HG02870 (cell line): ENCODE measurements around the gene AKR1C4.
"Not testable (repeated sequence)": the region's sequence is repeated elsewhere in the genome, so short reads cannot be mapped to it uniquely, and the experiment has no call there.

Source experiments
- ATAC-seq: cut with Tn5 transposase; IDR thresholded peaks from one replicate; pipeline ENCODE4 v1.9.1; 2021; ENCODE audit warnings: mild to moderate bottlenecking, moderate library complexity; ENCODE audit not compliant: unreplicated experiment

AKR1C4 gene

DNA sequence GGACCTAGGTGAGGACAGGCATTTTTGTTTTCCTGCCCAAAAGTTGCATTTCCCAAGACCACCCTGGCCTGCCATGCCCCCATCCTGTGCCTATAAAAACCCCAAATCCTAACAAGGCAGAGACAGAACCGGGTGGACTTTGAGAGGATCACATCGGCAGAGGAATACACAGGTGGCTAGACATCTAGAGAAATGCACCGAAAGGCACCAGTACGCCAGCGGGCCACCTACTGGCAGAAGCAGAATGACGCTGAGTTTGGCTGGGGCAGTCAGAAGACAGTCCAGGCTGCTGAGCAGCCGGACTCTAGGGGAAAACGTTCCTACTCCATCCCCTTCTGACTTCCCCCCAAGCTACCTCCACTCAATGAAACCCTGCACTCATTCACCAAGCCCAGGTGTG lies 2.8 kb downstream of the AKR1C4 start:
- no peak for ATAC-seq

DNA sequence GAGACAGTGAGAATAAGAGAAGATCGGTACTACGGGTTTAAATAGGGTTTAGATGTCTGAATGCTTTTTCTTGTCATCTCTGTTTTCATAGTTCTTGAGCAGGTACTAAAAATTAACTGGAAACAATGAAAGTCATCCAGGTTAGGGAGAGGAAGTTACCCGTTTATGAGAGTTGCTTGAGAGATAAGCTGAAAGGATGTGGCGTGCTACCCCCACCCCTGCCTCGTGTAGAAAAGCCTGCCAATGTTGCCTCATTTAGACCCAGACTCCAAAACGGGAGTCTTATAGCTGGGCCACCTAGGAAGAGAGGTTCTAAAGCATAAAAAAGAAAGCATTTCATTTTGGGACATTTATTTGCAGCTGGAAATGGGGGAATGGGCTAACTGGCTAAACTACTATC lies 10.2 kb downstream of the AKR1C4 start:
- no peak for ATAC-seq

DNA sequence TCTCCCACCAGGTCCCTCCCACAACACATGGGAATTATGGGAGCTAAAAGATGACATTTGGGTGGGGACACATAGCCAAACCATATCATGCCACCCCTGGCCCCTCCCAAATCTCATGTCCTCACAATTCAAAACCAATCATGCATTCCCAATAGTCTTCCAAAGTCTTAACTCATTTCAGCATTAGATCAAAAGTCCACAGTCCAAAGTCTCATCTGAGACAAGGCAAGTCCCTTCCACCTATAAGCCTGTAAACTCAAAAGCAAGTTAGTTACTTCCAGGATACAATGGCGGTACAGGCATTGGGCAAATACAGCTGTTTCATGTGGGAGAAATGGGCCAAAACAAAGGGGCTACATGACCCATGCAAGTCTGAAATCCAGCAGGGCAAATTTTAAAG lies 13.1 kb downstream of the AKR1C4 start:
- not testable (repeated sequence) for ATAC-seq

DNA sequence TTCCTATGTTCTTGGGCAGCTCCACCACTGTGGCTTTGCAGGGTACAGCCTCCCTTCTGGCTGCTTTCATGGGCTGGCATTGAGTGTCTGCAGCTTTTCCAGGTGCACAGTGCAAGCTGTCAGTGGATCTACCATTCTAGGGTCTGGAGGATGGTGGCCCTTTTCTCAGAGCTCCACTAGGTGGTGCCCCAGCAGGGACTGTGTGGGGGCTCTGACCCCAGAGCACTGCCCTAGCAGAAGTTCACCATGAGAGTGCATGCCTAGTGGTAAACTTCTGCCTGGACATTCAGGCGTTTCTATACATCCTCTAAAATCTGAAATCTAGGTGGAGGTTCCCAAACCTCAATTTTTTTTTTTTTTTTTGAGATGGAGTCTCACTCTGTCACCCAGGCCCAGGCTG lies 13.6 kb downstream of the AKR1C4 start:
- ATAC-seq = not testable (repeated sequence)

- no peak for ATAC-seq
Observed at GRCh38 chr10:5211696-5212536, 15.3 kb downstream of the AKR1C4 start.

GRCh38 chr10:5216801-5217200 lies 20.2 kb downstream of the AKR1C4 start:
- no peak for ATAC-seq

DNA sequence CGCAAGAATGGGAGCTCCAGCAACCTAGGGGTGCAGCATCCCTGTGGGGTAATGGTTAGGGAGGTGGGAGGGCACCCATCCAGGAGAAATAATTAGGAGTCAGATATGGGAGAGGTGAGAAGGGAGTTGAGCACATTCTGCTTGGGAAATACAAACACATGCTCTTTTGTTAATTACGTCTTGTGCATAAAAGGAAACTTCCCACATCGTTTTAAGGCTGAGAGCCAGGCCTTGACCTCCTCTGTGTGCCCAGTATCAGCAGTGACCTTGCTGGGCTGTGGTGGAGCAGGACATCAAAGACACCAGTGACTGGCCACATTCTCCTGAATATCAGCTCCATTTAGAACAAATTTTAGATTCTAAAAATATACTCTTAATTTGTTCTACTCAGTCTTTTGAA lies 22.6 kb downstream of the AKR1C4 start:
- ATAC-seq = no peak

GRCh38 chr10:5222942-5223341 lies 26.3 kb downstream of the AKR1C4 start:
- ATAC-seq = not testable (repeated sequence)

DNA sequence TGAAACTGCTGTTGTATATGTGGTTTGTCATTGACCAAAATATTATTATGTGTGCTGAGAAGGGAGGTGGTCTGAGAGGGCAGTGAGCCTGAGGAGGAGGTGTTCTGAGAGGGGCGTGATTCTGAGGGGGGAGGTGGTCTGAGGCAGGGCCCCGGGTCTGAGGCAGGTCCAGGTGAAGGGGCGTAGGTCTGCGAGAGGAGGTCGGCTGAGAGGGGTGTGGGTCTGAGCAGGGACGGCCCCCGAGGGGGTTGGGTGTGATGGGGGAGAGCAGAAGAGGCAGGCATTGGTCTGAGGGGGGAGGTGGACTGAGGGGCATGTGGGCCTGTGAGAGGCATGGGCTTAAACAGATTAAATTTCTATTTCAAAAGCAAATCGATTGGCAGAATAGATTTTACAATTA lies 32.4 kb downstream of the AKR1C4 start:
- ATAC-seq = no peak

DNA sequence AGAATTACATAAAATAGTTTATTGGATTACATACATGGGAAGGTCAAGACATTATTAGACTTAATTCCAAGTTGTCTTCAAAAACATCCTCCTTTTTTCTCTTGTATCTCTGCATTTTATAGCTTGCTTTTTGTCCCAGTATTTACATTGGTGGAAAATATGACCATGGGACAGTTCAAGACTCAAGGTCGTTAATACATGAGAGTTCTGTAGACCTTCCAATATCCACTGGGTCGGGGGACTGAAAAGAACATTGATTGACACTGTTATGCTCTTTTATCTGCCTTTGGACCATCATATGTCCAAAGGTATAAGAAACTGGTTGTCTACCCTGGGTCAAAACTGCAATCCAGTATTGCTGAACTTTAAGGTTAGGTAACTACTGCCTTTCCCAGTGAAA lies 36.7 kb downstream of the AKR1C4 start:
- ATAC-seq = no peak

DNA sequence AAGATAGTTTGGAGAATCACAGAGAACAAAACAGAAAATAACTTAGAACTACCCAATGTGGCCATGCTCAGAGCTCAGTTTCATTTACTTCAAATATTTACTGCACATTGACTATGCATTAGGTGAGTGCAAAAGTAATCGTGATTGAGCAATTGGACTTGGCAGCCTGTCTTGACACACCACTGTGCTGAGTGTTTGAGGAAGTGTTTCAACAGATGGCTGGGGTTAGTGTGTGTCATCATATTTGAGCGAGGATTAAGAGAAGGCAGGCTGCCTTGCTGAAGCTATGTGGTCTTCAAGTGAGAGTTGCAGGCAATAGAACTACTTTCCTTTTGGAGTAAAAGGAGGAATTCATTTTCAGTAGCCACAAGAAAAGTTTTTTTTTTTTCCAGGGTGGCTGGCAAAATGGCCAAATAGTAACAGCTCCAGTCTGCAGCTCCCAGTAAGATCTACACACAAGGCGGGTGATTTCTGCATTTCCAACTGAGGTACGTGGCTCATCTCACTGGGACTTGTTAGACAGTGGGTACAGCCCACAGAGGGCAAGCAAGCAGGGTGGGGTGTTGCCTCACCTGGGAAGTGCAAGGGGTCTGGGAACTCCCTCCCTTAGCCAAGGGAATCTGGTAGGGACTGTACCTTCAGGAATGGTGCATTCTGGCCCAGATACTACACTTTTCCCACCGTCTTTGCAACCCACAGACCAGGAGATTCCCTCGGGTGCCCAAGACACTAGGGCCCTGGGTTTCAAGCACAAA lies 37.6 kb downstream of the AKR1C4 start:
- no peak for ATAC-seq

- not testable (repeated sequence) for ATAC-seq
Observed at GRCh38 chr10:5237541-5237940, 40.9 kb downstream of the AKR1C4 start.

GRCh38 chr10:5242585-5242984 lies 45.9 kb downstream of the AKR1C4 start:
- ATAC-seq = no peak

DNA sequence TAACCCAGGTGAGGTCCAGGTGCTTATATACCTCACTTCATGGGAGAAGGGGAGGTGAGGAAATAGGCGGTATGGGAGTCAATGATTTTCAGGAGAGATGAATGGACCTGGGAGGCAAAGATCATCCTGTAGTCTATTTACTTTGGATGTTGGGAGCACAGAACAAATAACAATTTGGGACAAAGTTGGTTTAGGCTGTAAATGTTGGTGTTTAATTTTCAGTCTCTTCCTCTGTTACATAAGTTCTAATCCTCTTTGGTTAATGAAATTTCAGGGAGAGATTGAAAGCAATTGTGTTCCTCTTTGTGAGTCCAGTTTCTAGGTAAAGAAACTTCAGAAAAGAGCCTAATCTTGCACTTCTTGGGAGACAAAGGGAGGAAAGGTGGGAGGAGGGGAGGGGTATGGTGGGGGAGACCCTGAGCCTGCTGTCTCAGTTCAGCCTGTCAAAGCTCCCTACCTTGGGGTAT lies 46.9 kb downstream of the AKR1C4 start:
- ATAC-seq = no peak

GRCh38 chr10:5252177-5253037 lies 55.8 kb downstream of the AKR1C4 start:
- ATAC-seq = no peak

GRCh38 chr10:5254488-5254887 lies 57.9 kb downstream of the AKR1C4 start:
- no peak for ATAC-seq

GRCh38 chr10:5257768-5258167 lies 61.1 kb downstream of the AKR1C4 start:
- not testable (repeated sequence) for ATAC-seq

DNA sequence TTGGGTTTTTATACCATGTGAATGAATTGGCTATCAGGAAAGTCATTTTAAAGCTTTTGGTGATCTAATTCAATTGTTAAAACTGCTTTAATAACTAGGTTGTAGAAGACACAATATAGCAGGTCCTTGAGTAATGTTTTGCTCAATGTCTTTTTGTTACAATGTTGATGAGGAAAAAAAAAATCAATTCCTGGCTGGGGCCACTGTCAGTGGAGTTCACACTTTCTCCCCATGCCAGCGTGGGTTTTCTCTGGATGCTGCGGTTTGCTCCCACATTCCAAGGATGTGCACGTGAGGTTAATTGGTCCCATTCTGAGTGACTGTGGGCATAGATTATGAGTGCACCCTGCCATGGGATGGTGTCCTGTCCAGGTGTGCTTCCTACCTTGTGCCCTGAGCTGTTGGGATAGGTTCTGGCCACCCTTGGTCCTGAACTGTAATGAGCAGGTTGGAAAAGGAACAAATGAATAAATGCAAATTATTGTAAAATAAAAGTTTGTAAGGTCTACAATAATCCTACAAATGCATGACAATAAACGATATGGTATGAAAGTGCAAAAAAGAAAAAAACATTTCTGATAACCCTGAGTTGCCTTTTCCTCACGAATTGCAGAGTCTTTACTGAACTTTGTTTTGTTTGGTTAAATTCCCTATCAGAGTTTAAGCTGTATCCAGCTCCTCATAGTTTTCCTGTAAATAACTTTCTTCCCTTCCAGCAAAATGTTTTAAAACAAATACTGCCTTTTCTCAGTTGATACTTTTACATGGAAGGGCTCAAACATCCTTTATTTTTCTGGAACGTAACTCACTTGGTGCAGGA lies 62.7 kb downstream of the AKR1C4 start:
- ATAC-seq = no peak

- no peak for ATAC-seq
Observed at GRCh38 chr10:5259952-5260578, 63.4 kb downstream of the AKR1C4 start.

GRCh38 chr10:5260828-5261227 lies 64.2 kb downstream of the AKR1C4 start:
- no peak for ATAC-seq
